Testis (tissue), 2 donors: Measurements from ENCODE around the gene ADGRB3.

ENCODE experiments used
- CTCF ChIP-seq, 3 experiments: fragments of 450-650 bp in 2 of 3; fragments of 200-600 bp in 1 of 3; sonication (generic) in 1 of 3; IDR thresholded peaks; one replicate each; pipeline ENCODE4 v1.5.1; 2016 to 2019; ENCODE audit warnings: antibody characterized with exemption in 3 of 3, mild to moderate bottlenecking in 2 of 3, moderate library complexity in 1 of 3
- POLR2A ChIP-seq: fragments of 450-650 bp; IDR thresholded peaks from one replicate; pipeline ENCODE4 v1.6.1; 2017; ENCODE audit warnings: antibody characterized with exemption, mild to moderate bottlenecking, moderate library complexity

DNA sequence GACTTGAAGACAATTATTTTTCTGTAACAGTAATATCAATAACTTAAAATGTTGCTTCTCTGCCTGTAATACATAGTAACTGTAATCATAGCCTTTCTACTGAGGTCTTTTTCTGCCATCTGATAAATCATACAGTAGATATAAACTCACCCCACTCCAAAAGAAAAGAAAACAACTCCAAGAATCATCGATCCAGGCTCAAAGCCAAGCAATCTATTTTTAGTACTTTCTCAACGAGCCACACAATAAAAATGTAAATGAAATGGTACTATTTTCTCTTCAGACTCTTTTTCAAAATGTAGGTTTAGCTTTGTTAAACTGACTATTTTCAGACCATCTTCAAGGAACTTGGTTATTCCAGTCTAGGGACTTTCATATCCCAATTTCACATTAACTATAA is 493.3 kb downstream of the ADGRB3 start:
- TF ChIP-seq CTCF (IDR thresholded peaks at IDR 0.05) = no peak
- TF ChIP-seq POLR2A = no peak
